Cardiac muscle cell (in vitro differentiated cells and primary cell): ENCODE measurements around the gene DEFB108B. TPM values are rescaled to one million over a fixed set of nuclear protein-coding genes. Genes with fewer than 3 reads are reported as not detected.
"Not testable (repeated sequence)": the region's sequence is repeated elsewhere in the genome, so short reads cannot be mapped to it uniquely, and the experiment has no call there.

Source experiments
- DNase-seq, 2 donors: peaks; one replicate each; pipeline versions ENCODE4 v3.0.0 to v3.0.0-alpha.2; 2010 to 2017; ENCODE audit warnings: low read depth in 1 of 2, low spot score in 1 of 2
- H3K27ac ChIP-seq: fragments of 200-600 bp; sonication (generic); 2 replicates; pipeline ENCODE4 v1.5.1; 2016
- H3K27me3 ChIP-seq: fragments of 200-600 bp; sonication (generic); 2 replicates; pipeline ENCODE4 v1.6.0; 2016; ENCODE audit warnings: control low read depth
- H3K36me3 ChIP-seq: fragments of 200-600 bp; sonication (generic); 2 replicates; pipeline ENCODE4 v1.5.1; 2016; ENCODE audit warnings: control low read depth
- H3K4me1 ChIP-seq: fragments of 200-600 bp; sonication (generic); 2 replicates; pipeline ENCODE4 v1.8.1; 2017; ENCODE audit warnings: low read depth, mild to moderate bottlenecking, mixed run types
- H3K4me3 ChIP-seq: fragments of 200-600 bp; sonication (generic); 2 replicates; pipeline ENCODE4 v1.5.1; 2016; ENCODE audit warnings: mild to moderate bottlenecking
- H3K9me3 ChIP-seq: fragments of 200-600 bp; sonication (generic); 2 replicates; pipeline ENCODE4 v1.5.1; 2017; ENCODE audit warnings: low read depth, mild to moderate bottlenecking, control low read depth
- CTCF ChIP-seq: IDR thresholded peaks from 2 replicates; pipeline ENCODE4 v1.5.1; 2012; ENCODE audit warnings: low read depth, mild to moderate bottlenecking, low read length
- polyA plus RNA-seq: library from polyadenylated mRNA; unstranded; fragments of >200 nt; fragmentation: Nextera tagmentation; extraction: Ambion mirVana; gene quantifications from 2 replicates; pipeline ENCODE4 v1.2.1, GENCODE V29; 2016
- total RNA-seq: library from RNA; depleted of rRNA; stranded (reverse); fragments of >200 nt; gene quantifications from 2 replicates; pipeline ENCODE4 v1.2.3, GENCODE V29; 2016

The DEFB108B gene
- total RNA-seq (not detected in 2 replicates), polyA plus RNA-seq (0.41 TPM in 1 of 2 replicates, not detected in the other)

- not testable (repeated sequence) for DNase-seq, H3K4me3 ChIP-seq, H3K4me1 ChIP-seq, H3K27ac ChIP-seq, H3K9me3 ChIP-seq, H3K27me3 ChIP-seq, H3K36me3 ChIP-seq
Measured at GRCh38 chr11:71832811-71833210, at the start of gene DEFB108B. DEFB108B (plus strand) TSS chr11:71833200; CDS start chr11:71833200, 0 bp downstream.

GRCh38 chr11:71786114-71786847 lies 46.7 kb upstream of the DEFB108B start:
- Histone ChIP-seq H3K27ac (peak overlapping the region; percentile 69), H3K4me3 (peak overlapping the region; percentile 32)
- peak; percentile 86 to 94 for DNase-seq
- H3K9me3 ChIP-seq, H3K36me3 ChIP-seq, H3K27me3 ChIP-seq, H3K4me1 ChIP-seq: not testable (repeated sequence)

GRCh38 chr11:71786848-71787097 lies 46.2 kb upstream of the DEFB108B start:
- not testable (repeated sequence) for H3K36me3 ChIP-seq, H3K27me3 ChIP-seq, H3K4me1 ChIP-seq, H3K9me3 ChIP-seq
- Histone ChIP-seq H3K4me3 (peak overlapping the region; percentile 63), H3K27ac (peak overlapping the region; percentile 40)
- DNase-seq = peak in 1 of 2 donors; percentile 100

- peak overlapping the region; percentile 63 for H3K4me3 ChIP-seq
- no peaks in the 10 kb centered on the region for H3K27me3 ChIP-seq
- H3K4me1 ChIP-seq = peaks cover 3% of the 10 kb centered on the region
- no peaks in the 10 kb centered on the region for H3K36me3 ChIP-seq
- peak; percentile 95 to 100 for DNase-seq
- H3K27ac ChIP-seq = peak overlapping the region; percentile 40
- TF ChIP-seq CTCF = no peak
- H3K9me3 ChIP-seq = no peaks in the 10 kb centered on the region
Measured at GRCh38 chr11:71787098-71787823, 45.7 kb upstream of the DEFB108B start.

GRCh38 chr11:71787824-71788454 lies 45.1 kb upstream of the DEFB108B start:
- H3K27me3 ChIP-seq, H3K4me1 ChIP-seq, H3K36me3 ChIP-seq, H3K9me3 ChIP-seq: not testable (repeated sequence)
- Histone ChIP-seq H3K4me3 (peak overlapping the region; percentile 63), H3K27ac (peak overlapping the region; percentile 40)
- peak in 1 of 2 donors; percentile 27 for DNase-seq

- H3K36me3 ChIP-seq, H3K9me3 ChIP-seq, H3K27ac ChIP-seq, H3K4me1 ChIP-seq, H3K27me3 ChIP-seq, DNase-seq, H3K4me3 ChIP-seq: not testable (repeated sequence)
Measured at GRCh38 chr11:71789444-71790196, 43.4 kb upstream of the DEFB108B start.

- H3K9me3 ChIP-seq, H3K27ac ChIP-seq, H3K4me1 ChIP-seq, H3K4me3 ChIP-seq, DNase-seq, H3K27me3 ChIP-seq, H3K36me3 ChIP-seq: not testable (repeated sequence)
Measured at GRCh38 chr11:71791111-71791510, 41.9 kb upstream of the DEFB108B start.

GRCh38 chr11:71792621-71793235 lies 40.3 kb upstream of the DEFB108B start:
- not testable (repeated sequence) for H3K4me1 ChIP-seq, H3K4me3 ChIP-seq, H3K27ac ChIP-seq, H3K27me3 ChIP-seq, H3K36me3 ChIP-seq, H3K9me3 ChIP-seq
- peak; percentile 8 to 53 for DNase-seq
- peak; percentile 50 for TF ChIP-seq CTCF

GRCh38 chr11:71794386-71795040 lies 38.5 kb upstream of the DEFB108B start:
- not testable (repeated sequence) for H3K36me3 ChIP-seq, H3K27me3 ChIP-seq, H3K9me3 ChIP-seq, H3K4me1 ChIP-seq, H3K4me3 ChIP-seq, H3K27ac ChIP-seq
- peak in 1 of 2 donors; percentile 66 for DNase-seq

GRCh38 chr11:71795236-71795635 lies 37.8 kb upstream of the DEFB108B start:
- H3K4me3 ChIP-seq, H3K4me1 ChIP-seq, H3K27me3 ChIP-seq, H3K9me3 ChIP-seq, H3K36me3 ChIP-seq: not testable (repeated sequence)
- peak overlapping the region; percentile 76 for H3K27ac ChIP-seq
- DNase-seq = peak in 1 of 2 donors; percentile 39

GRCh38 chr11:71796016-71796415 lies 37.0 kb upstream of the DEFB108B start:
- not testable (repeated sequence) for H3K36me3 ChIP-seq, DNase-seq, H3K4me3 ChIP-seq, H3K27ac ChIP-seq, H3K27me3 ChIP-seq, H3K4me1 ChIP-seq, H3K9me3 ChIP-seq
